Stomach (tissue), 9 donors: ENCODE measurements around the gene BIRC7. TPM values are rescaled to one million over a fixed set of nuclear protein-coding genes. Genes with fewer than 3 reads are reported as not detected.

Experiments
- DNase-seq, 2 donors: peaks; one replicate each; pipeline versions ENCODE4 v3.0.0 to v3.0.0-alpha.2; 2013 to 2019
- H3K27ac ChIP-seq, 5 donors: fragments of 200-600 bp in 4 of 5; sonication (generic) in 4 of 5; one replicate each; pipeline ENCODE4 v1.5.1; 2013 to 2019; ENCODE audit warnings: mild to moderate bottlenecking in 1 of 5, moderate library complexity in 1 of 5
- H3K27me3 ChIP-seq, 3 donors: fragments of 200-600 bp; sonication (generic); one replicate each; pipeline ENCODE4 v1.5.1; 2017 to 2019; ENCODE audit warnings: mixed run types in 1 of 3
- H3K36me3 ChIP-seq, 4 donors: fragments of 200-600 bp; sonication (generic); 1 replicate in 3 of 4; 2 replicates in 1 of 4; pipeline ENCODE4 v1.5.1; 2016 to 2019
- H3K4me1 ChIP-seq, 4 donors: fragments of 200-600 bp; sonication (generic); one replicate each; pipeline ENCODE4 v1.5.1; 2016 to 2019
- H3K4me3 ChIP-seq, 4 donors: fragments of 200-600 bp; sonication (generic) in 3 of 4; one replicate each; pipeline ENCODE4 v1.5.1; 2016 to 2019; ENCODE audit warnings: mild to moderate bottlenecking in 1 of 4
- H3K9me3 ChIP-seq, 4 donors: fragments of 200-600 bp; sonication (generic); one replicate each; pipeline ENCODE4 v1.5.1; 2016 to 2019
- CTCF ChIP-seq, 7 experiments: fragments of 450-650 bp in 4 of 7; fragments of 200-600 bp in 3 of 7; sonication (generic) in 3 of 7; IDR thresholded peaks; one replicate each; pipeline ENCODE4 v1.5.1; 2016 to 2019; ENCODE audit warnings: antibody characterized with exemption in 7 of 7, control low read depth in 2 of 7, mild to moderate bottlenecking in 1 of 7
- EP300 ChIP-seq: sonication (generic); formaldehyde crosslinking; IDR thresholded peaks from one replicate; pipeline ENCODE4 v1.6.1; 2017; ENCODE audit warnings: antibody characterized with exemption
- POLR2A ChIP-seq, 4 donors: fragments of 450-650 bp; IDR thresholded peaks; one replicate each; pipeline ENCODE4 v1.6.1; 2016; ENCODE audit warnings: antibody characterized with exemption in 4 of 4, control low read depth in 2 of 4, mild to moderate bottlenecking in 1 of 4, moderate library complexity in 1 of 4
- POLR2AphosphoS5 ChIP-seq, 3 donors: sonication (generic); formaldehyde crosslinking; IDR thresholded peaks; one replicate each; pipeline ENCODE4 v1.6.1; 2016; ENCODE audit warnings: antibody characterized with exemption in 3 of 3
- WGBS, 5 donors: extraction: QIAGEN DNeasy Blood & Tissue Kit in 3 of 5; methylation state at CpG; one replicate each; pipeline versions ENCODE4 v1.1.5 to v1.1.7; 2013 to 2018; 5-methylcytosine and 5-hydroxymethylcytosine counted together
- intact Hi-C: fragments of 100-400 bp; cut with DNase I; formaldehyde crosslinking; loops from one replicate; pipeline ENCODE4 v1.15.1; 2023; ENCODE audit warnings: low total_unique reads
- polyA plus RNA-seq, 3 donors: library from polyadenylated mRNA; stranded (reverse); fragments of 200-250 nt; gene quantifications; one replicate each; pipeline ENCODE4 v1.2.3, GENCODE V29; 2013
- total RNA-seq, 5 donors: library from RNA; depleted of rRNA; stranded (reverse); fragments of >200 nt; gene quantifications; one replicate each; pipeline versions ENCODE4 v1.1.0 to v1.2.3, GENCODE V29; 2014 to 2016
- donor health status: healthy with polysubstance abuse.
- donor health status: Bipolar disorder and iron deficiency.
- donor health status: healthy.

BIRC7 gene
- total and polyA plus RNA-seq, 8 donors, result not detected

- Histone ChIP-seq H3K36me3 (no peaks in the 10 kb centered on the region), H3K9me3 (no peaks in the 10 kb centered on the region), H3K4me1 (peaks cover 5 to 13% (median 9%) of the 10 kb centered on the region in 4 donors), H3K27me3 (peaks cover 0 to 23% (median 4%) of the 10 kb centered on the region in 3 donors), H3K4me3 (no peak overlapping the region), H3K27ac (no peak overlapping the region)
- DNase-seq, result no peak
- WGBS, 5 donors, result 74 to 83% (median 78%) methylated on average over 6 of the region's 6 CpGs
- TF ChIP-seq CTCF (IDR thresholded peaks at IDR 0.05), result no peak
- no peak for TF ChIP-seq POLR2AphosphoS5 (IDR thresholded peaks at IDR 0.05)
- TF ChIP-seq EP300, result no peak
- no peak for TF ChIP-seq POLR2A (IDR thresholded peaks at IDR 0.05)
- intact Hi-C loops, result no loop called here
Measured at GRCh38 chr20:63223826-63224207, 11.9 kb upstream of the BIRC7 start.

GRCh38 chr20:63224412-63225081 is 11.2 kb upstream of the BIRC7 start:
- intact Hi-C loops, result no loop called here
- H3K4me1 ChIP-seq, result peaks cover 5 to 13% (median 9%) of the 10 kb centered on the region in 4 donors
- H3K27ac ChIP-seq, result no peak overlapping the region
- H3K4me3 ChIP-seq, result no peak overlapping the region
- TF ChIP-seq POLR2A (IDR thresholded peaks at IDR 0.05), result no peak
- TF ChIP-seq EP300, result no peak
- TF ChIP-seq POLR2AphosphoS5 (IDR thresholded peaks at IDR 0.05), result no peak
- no peak for TF ChIP-seq CTCF (IDR thresholded peaks at IDR 0.05)
- peaks cover 0 to 30% (median 11%) of the 10 kb centered on the region in 3 donors for H3K27me3 ChIP-seq
- 22 to 32% (median 25%) methylated on average over 13 to 16 of the region's 16 CpGs for WGBS, 5 donors
- no peaks in the 10 kb centered on the region for H3K36me3 ChIP-seq
- no peaks in the 10 kb centered on the region for H3K9me3 ChIP-seq
- peak; percentile 66 to 74 for DNase-seq

GRCh38 chr20:63225082-63225454 is 10.6 kb upstream of the BIRC7 start:
- no peak overlapping the region for H3K27ac ChIP-seq

More at GRCh38 chr20:63225082-63225454, 10.6 kb upstream of the BIRC7 start:
- Histone ChIP-seq H3K9me3 (no peaks in the 10 kb centered on the region), H3K36me3 (no peaks in the 10 kb centered on the region), H3K4me3 (no peak overlapping the region), H3K27me3 (peaks cover 0 to 29% (median 12%) of the 10 kb centered on the region in 3 donors), H3K4me1 (peaks cover 5 to 13% (median 9%) of the 10 kb centered on the region in 4 donors)
- intact Hi-C loops, result no loop called here
- TF ChIP-seq CTCF (IDR thresholded peaks at IDR 0.05), result no peak
- no peak for DNase-seq
- 30 to 36% (median 35%) methylated on average over 7 of the region's 7 CpGs for WGBS, 5 donors
